GM12892 (cell line): ENCODE data around the gene APPL1.

Experiments
- POLR2A ChIP-seq: IDR thresholded peaks from 2 replicates; pipeline ENCODE4 v1.6.1; 2011; ENCODE audit warnings: low read depth, low read length, control low read depth
- POLR2AphosphoS5 ChIP-seq: IDR thresholded peaks from 2 replicates; pipeline ENCODE4 v1.6.1; 2011; ENCODE audit warnings: low read depth, low read length, control low read depth

DNA sequence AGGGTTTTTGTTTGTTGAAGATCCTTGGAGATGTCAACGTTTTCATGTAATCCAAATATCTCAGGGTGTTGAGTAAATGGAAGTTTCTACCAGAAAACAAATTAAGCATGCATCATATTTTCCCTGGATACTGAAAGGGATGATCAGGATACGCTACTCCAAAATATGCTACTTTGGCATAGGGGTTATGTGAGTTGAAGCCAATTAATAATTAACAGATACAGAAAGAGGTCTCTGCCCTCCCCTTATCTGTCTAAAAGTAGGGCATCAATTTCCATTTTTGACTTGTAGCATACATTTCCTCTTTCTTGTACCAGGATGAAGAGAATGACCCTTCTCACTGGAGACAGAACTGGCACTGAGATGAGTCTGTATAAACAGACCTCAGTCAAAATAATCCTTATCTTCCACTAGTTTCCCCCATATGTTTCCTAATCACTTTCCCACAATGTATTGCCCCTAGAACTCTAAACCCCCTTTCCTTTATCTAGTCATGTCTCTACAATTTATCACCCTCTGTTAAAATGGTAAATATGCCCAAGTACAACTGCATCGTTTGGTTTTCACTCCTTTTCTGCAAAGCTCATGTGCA, 82.3 kb downstream of the APPL1 start:
- TF ChIP-seq POLR2A (no peak), POLR2AphosphoS5 (no peak)
